Loucy (cell line): ENCODE results near the gene ZNF382.

Source experiments
- EZH2phosphoT487 ChIP-seq: fragments of 200-600 bp; IDR thresholded peaks from 2 replicates; pipeline ENCODE4 v1.6.1; 2018; ENCODE audit warnings: antibody characterized with exemption, mild to moderate bottlenecking, moderate library complexity, borderline replicate concordance
- TF ChIP-seq, protein P1 (sequence below): fragments of 200-600 bp; sonication (generic); conservative IDR thresholded peaks from 2 replicates; pipeline ENCODE4 v1.5.1; 2014; ENCODE audit warnings: mild to moderate bottlenecking, antibody characterized with exemption, low read length

DNA sequence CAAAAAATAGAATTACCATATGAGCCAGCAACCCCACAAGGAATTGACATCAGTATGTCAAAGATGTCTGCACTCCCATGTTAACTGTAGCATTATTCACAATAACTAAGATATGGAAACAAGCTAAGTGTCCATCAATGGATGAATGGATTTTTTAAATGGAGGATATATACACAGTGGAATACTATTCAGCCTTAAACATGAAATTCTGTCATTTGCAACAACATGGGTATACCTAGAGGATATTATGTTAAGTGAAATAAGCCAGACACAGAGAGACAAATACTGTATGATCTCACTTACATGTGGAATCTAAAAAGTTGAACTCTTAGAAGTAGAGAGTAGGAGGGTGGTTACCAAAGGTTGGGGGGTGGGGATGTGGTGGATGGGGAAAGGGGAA is 74.3 kb downstream of the ZNF382 start:
- TF ChIP-seq, protein P1, sequence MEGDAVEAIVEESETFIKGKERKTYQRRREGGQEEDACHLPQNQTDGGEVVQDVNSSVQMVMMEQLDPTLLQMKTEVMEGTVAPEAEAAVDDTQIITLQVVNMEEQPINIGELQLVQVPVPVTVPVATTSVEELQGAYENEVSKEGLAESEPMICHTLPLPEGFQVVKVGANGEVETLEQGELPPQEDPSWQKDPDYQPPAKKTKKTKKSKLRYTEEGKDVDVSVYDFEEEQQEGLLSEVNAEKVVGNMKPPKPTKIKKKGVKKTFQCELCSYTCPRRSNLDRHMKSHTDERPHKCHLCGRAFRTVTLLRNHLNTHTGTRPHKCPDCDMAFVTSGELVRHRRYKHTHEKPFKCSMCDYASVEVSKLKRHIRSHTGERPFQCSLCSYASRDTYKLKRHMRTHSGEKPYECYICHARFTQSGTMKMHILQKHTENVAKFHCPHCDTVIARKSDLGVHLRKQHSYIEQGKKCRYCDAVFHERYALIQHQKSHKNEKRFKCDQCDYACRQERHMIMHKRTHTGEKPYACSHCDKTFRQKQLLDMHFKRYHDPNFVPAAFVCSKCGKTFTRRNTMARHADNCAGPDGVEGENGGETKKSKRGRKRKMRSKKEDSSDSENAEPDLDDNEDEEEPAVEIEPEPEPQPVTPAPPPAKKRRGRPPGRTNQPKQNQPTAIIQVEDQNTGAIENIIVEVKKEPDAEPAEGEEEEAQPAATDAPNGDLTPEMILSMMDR, result no peak
- no peak for TF ChIP-seq EZH2phosphoT487
